GM19328 (cell line): ENCODE results near the gene CDH13.

Source experiments
- ATAC-seq: cut with Tn5 transposase; IDR thresholded peaks from one replicate; pipeline ENCODE4 v1.9.1; 2021; ENCODE audit warnings: mild to moderate bottlenecking, moderate library complexity; ENCODE audit not compliant: unreplicated experiment

Gene CDH13

GRCh38 chr16:82626791-82627261 is at the start of gene CDH13:
Gene CDH13 (plus strand): TSS chr16:82626969.
- ATAC-seq: no peak

GRCh38 chr16:82580298-82580890 is 46.4 kb upstream of the CDH13 start:
- no peak for ATAC-seq

- ATAC-seq: no peak
These were observed 43.8 kb upstream of the CDH13 start for GRCh38 chr16:82582975-82583374.

GRCh38 chr16:82583422-82583821 is 43.3 kb upstream of the CDH13 start:
- ATAC-seq: no peak

- no peak for ATAC-seq
These were observed 42.1 kb upstream of the CDH13 start for GRCh38 chr16:82584553-82585152.

GRCh38 chr16:82585675-82586074 is 41.1 kb upstream of the CDH13 start:
- no peak for ATAC-seq

GRCh38 chr16:82586130-82586529 is 40.6 kb upstream of the CDH13 start:
- ATAC-seq: no peak

GRCh38 chr16:82587289-82587688 is 39.5 kb upstream of the CDH13 start:
- no peak for ATAC-seq

GRCh38 chr16:82589407-82589806 is 37.4 kb upstream of the CDH13 start:
- no peak for ATAC-seq

DNA sequence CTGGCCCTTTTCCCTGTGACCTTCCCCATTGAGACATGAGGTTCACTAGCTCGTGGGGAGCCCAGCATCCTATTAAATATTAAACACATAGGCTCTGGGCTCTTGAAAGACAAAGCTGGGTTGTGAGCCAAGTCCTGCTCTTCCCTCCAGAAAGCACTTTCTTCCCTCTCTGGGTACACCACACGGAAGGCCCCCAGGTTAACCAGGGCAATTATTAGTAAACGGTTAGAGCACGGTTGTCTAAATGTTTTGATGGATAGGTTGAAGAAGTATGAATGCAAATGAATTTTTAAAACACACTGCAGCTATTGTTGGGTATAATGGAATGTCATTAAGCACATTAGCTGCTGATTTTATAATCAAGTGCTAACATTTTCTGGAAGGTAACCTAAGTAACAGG is 32.7 kb upstream of the CDH13 start:
- ATAC-seq: no peak

DNA sequence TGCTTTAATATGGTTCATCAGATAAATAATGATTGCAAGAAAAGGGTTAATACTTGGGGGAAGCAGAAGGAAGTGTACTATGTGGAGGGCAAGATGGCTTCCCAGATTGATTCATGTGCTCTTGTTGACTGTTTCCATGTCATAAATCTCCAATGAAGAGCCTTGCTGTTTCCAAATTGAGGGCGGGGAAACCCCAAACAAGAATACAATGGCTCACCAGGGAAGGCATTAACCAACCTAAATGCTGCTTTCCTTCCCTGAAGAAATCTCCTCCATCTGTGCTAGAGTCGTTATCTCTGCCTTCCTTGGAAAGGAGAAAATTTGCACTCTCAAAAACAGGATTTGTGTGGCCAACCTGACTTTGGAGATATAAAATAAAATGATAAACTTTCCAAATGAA is 28.0 kb upstream of the CDH13 start:
- ATAC-seq: no peak

- no peak for ATAC-seq
These were observed 24.7 kb upstream of the CDH13 start for GRCh38 chr16:82601989-82602640.

DNA sequence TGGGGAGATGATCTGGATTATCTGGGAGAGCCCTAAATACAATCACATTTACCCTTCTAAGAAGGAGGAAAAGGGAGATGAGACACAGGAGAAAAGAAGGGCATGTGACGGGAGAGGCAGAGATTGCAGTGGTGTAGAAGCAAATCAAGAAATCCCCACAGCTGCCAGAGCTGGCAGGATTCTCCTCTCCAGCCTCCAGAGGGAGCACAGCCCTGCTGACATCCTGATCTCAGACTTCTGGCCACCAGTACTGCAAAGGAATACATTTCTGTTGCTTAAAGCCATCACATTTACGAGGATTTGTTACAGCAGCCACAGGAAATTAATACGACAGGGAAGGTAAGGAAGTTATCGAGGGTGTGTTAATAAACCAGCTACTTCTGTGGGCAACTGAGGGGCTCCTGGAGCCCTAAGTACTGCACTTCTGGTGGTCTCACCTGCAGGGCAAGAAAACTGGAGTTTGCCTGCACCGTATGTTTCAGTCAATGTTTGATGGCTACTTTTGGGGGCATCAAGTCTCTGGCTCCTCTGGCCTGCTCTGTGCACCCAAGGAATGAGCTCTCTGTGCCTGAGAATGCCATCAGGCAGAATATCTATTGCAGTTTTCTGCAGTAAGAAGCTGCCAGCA is 22.9 kb upstream of the CDH13 start:
- ATAC-seq: no peak

DNA sequence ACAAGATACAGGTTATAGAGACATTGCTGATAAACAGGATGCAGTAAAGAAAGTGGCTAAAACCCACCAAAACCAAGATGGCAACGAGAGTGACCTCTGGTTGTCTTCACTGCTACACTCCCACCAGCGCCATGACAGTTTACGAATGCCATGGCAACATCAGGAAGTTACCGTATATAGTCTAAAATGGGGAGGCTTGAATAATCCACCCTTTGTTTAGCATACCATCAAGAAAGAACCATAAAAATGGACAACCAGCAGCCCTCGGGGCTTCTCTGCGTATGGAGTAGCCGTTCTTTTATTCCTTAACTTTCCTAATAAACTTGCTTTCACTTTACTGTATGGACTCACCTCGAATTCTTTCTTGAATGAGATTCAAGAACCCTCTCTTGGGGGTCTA is 21.7 kb upstream of the CDH13 start:
- ATAC-seq: no peak

DNA sequence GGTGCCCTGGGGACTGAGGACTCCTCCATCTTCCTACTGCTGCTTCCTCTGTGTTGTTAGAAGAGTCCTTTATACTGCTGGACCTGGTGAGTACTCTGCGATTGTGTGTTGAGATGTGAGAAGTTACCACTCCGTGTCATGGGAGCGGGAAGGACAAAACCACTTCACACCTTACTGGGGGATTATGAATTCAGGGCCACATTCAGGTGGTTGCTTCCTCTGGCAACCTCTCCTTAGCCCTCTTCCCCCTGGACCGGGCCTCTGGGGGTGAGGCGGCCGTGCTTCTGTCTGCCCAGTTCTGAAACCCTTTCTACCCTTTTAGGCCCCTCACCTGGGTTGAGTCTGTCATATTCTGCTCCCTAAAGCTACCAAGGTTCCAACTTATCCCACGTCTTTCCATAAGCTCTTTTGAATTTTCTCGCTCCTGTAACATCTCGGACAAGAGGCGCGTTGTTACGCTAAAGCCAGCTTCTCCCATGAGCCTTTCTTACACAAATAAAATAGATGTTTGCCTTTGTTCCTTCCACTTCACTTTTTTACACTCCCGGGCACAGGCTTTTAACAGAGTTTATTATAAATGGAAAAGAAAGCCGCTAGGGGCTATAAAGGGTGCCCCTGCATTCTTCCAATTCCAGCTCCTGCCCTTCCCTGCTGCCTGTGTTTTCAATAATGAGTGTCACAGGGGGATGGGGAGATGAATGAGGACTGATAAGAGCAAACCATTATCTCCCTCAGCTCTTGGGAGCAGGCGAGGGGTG is 20.7 kb upstream of the CDH13 start:
- no peak for ATAC-seq

DNA sequence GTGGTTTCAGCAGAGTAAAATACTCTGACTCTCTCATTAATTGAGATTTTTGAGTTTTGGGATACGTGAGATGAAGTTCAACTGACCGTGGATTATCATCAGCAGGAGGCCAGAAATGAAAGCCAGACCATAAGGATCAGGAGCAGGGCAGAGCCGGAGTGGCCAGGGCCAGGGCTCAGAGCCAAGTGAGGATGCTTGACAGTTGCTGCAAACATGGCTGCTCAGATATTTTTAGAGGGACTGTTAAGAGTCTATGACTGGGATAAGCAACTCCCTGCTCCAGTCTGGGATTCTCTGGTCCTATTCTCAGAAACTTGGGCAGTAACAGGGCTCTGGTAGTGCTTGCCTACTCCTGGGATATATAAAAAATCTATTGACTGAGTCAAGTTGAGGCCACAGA is 17.6 kb upstream of the CDH13 start:
- no peak for ATAC-seq

DNA sequence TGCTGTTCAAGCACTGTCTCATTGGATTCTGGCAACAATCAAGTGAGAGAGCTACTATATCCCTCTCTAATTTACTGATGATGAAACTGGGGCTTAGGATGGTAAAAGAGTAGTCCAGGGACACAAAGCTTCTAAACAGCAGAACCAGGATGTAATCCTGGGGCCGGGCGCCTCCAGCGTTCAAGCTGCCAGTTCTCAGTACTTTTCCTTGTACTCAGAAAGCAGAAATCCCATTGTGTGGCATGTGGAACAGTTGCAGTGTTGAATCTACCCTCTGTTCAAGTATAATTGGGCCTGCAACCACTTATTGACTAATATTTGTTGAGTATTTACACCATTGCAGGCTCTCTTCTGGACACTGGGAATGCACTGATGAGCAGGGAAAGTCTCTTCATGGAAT is 14.5 kb upstream of the CDH13 start:
- no peak for ATAC-seq

DNA sequence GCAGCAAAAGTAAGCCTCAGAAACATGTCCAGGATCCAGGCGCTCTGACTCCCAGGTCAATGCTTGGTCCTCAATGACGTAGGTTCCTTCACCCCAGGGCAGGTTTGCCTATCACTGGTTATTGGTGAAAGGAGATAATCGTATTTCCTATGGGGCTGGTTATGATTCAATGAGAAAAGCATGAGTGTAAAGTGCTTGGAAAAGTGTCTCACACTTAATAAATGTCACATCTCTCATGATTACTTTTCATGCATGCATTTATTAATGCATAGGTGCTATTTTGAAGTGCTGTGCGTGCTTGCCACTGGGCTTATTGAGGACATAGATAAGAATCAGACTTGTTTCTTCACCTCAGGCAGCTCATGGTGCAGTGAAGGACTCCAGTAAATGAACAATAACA is 10.4 kb upstream of the CDH13 start:
- no peak for ATAC-seq

DNA sequence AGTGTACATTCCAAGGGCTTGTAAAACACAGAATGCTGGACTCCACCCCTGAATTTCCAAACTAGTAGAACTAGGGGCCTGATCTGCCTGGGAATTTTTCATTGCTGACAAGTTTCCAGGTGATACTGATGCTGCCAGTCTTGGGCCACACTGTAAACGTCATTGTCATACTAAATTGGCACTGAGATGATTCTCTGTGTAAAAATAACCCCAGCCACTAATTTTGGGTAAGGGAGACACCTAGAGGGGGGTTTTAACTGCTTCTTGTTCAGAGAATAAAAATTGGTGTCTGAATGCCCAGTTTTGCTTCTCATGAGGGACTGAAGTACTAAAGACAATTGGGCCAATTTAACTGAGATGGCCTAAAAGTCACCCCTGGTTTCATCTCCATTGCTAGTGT is 5.0 kb upstream of the CDH13 start:
- ATAC-seq: no peak

DNA sequence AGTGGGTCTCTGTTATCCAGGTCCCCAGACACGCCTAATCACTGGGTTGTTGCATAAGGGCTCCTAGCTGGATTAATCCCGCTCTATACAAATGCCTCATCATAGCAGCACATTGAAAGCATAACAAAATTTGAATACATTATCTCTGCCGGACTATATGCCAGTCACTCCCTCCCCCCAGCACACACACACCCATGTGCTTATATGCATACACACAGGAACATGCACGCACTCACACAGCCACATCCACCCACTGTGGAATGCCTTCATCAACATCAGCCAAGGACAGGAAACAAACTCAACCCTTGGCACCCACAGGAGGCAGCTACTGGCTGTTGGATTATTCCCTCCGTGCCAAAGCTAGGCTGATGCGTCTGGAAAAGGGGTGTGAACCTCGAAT is 3.5 kb upstream of the CDH13 start:
- ATAC-seq: no peak
